A549 (cell line): ENCODE results near the gene SLC38A11. TPM values are rescaled to one million over a fixed set of nuclear protein-coding genes. Genes with fewer than 3 reads are reported as not detected.

Source experiments
- ATAC-seq, 2 experiments: fragments of 200-7000 bp in 1 of 2; fragments of >200 bp in 1 of 2; cut with Nextera tagmentation in 1 of 2; cut with Tn5 transposase in 1 of 2; 3 replicates each; pipeline versions ENCODE4 v1.8.0 to v1.9.1; 2018 to 2020; ENCODE audit warnings: mild to moderate bottlenecking in 1 of 2, moderate library complexity in 1 of 2
- CTCF ChIA-PET: fragments of 300-600 bp; sonication (Branson Sonifier 250); formaldehyde crosslinking; extraction: SDS; loops from one replicate; lab custom pipeline; 2021; ENCODE audit warnings: antibody characterized with exemption, inconsistent platforms; lab: Yijun Ruan, JAX
- POLR2A ChIA-PET: fragments of 350-600 bp; formaldehyde crosslinking; extraction: SDS; loops from one replicate; lab custom pipeline; 2021; ENCODE audit warnings: antibody characterized with exemption, inconsistent platforms; lab: Yijun Ruan, JAX
- DNase-seq, 2 experiments: peaks; one replicate each; pipeline versions ENCODE4 v3.0.0 to v3.0.0-alpha.2; 2011 to 2016; ENCODE audit warnings: low read depth in 1 of 2, low spot score in 1 of 2
- FAIRE-seq: peaks from 2 replicates; lab custom pipeline; 2011; peaks lifted over from hg19 to GRCh38; lab: Jason Lieb, UNC
- H3K27ac ChIP-seq, 2 experiments: fragments of >200 bp; sonication (Bioruptor Twin); formaldehyde crosslinking; 3 replicates each; pipeline ENCODE4 v1.5.1; 2016 to 2017
- H3K4me1 ChIP-seq: fragments of >200 bp; sonication (Bioruptor Twin); formaldehyde crosslinking; 3 replicates; pipeline ENCODE4 v1.6.1; 2016
- H3K4me2 ChIP-seq: fragments of >200 bp; sonication (Bioruptor Twin); formaldehyde crosslinking; 3 replicates; pipeline ENCODE4 v1.6.1; 2016
- H3K4me3 ChIP-seq: fragments of >200 bp; sonication (Bioruptor Twin); formaldehyde crosslinking; 3 replicates; pipeline ENCODE4 v1.5.1; 2016
- H3K9me3 ChIP-seq: fragments of >200 bp; sonication (Bioruptor Twin); formaldehyde crosslinking; 3 replicates; pipeline ENCODE4 v1.6.1; 2016
- CBX2 ChIP-seq: fragments of 200-600 bp; sonication (generic); IDR thresholded peaks from 2 replicates; pipeline ENCODE4 v1.6.1; 2016; ENCODE audit warnings: low read depth, mild to moderate bottlenecking, borderline replicate concordance
- CHD2 ChIP-seq: fragments of 150-350 bp; IDR thresholded peaks from 2 replicates; pipeline ENCODE4 v1.6.1; 2014; ENCODE audit warnings: low read length; ENCODE audit not compliant: partially characterized antibody
- CHD4 ChIP-seq: fragments of 200-600 bp; sonication (generic); IDR thresholded peaks from 2 replicates; pipeline ENCODE4 v1.6.1; 2016; ENCODE audit warnings: antibody characterized with exemption, mild to moderate bottlenecking, borderline replicate concordance
- E2F6 ChIP-seq: IDR thresholded peaks from 2 replicates; pipeline ENCODE4 v1.6.1; 2012; ENCODE audit warnings: low read depth, borderline replicate concordance
- EHF ChIP-seq: fragments of 250-450 bp; sonication (Bioruptor Pico); IDR thresholded peaks from 2 replicates; pipeline ENCODE4 v1.5.0; 2020; ENCODE audit warnings: mild to moderate bottlenecking
- EHMT2 ChIP-seq: fragments of 200-600 bp; sonication (generic); IDR thresholded peaks from 2 replicates; pipeline ENCODE4 v1.6.1; 2016; ENCODE audit warnings: antibody characterized with exemption, low read depth, mild to moderate bottlenecking, moderate library complexity
- FOSL2 ChIP-seq, 2 experiments: fragments of 450-650 bp in 1 of 2; fragments of >200 bp in 1 of 2; sonication (Bioruptor Twin) in 1 of 2; formaldehyde crosslinking; IDR thresholded peaks; 2 replicates each; pipeline versions ENCODE4 v1.5.0 to v1.6.1; 2016 to 2020; ENCODE audit warnings: mild to moderate bottlenecking in 1 of 2, moderate library complexity in 1 of 2
- HDAC2 ChIP-seq: fragments of 200-600 bp; sonication (generic); IDR thresholded peaks from 2 replicates; pipeline ENCODE4 v1.6.1; 2016
- HOXB13 ChIP-seq: fragments of 250-450 bp; sonication (Bioruptor Pico); IDR thresholded peaks from 2 replicates; pipeline ENCODE4 v1.5.0; 2020; ENCODE audit warnings: low read depth, mild to moderate bottlenecking, moderate library complexity
- HOXB5 ChIP-seq: fragments of 250-450 bp; sonication (Bioruptor Pico); IDR thresholded peaks from 2 replicates; pipeline ENCODE4 v1.5.0; 2020; ENCODE audit warnings: mild to moderate bottlenecking, moderate library complexity
- JUN ChIP-seq, 2 experiments: fragments of >200 bp; sonication (Bioruptor Twin); formaldehyde crosslinking; IDR thresholded peaks; 2 replicates in 1 of 2; 3 replicates in 1 of 2; pipeline ENCODE4 v1.6.1; 2016 to 2017
- MAFK ChIP-seq: fragments of 450-650 bp; IDR thresholded peaks from 2 replicates; pipeline ENCODE4 v1.6.1; 2014; ENCODE audit not compliant: partially characterized antibody
- MAZ ChIP-seq: fragments of 150-350 bp; IDR thresholded peaks from 2 replicates; pipeline ENCODE4 v1.6.1; 2014; ENCODE audit warnings: antibody characterized with exemption, low read depth, low read length, borderline replicate concordance
- MYC ChIP-seq: IDR thresholded peaks from 2 replicates; pipeline ENCODE4 v1.6.1; 2012; ENCODE audit warnings: mild to moderate bottlenecking, inconsistent platforms, low read length, improper control_type of control experiment, borderline replicate concordance
- NFE2L2 ChIP-seq: fragments of 150-350 bp; conservative IDR thresholded peaks from 2 replicates; pipeline ENCODE4 v1.6.1; 2014; ENCODE audit warnings: low read length
- NPAS2 ChIP-seq: fragments of 250-450 bp; sonication (Bioruptor Pico); IDR thresholded peaks from 2 replicates; pipeline ENCODE4 v1.8.0; 2022; ENCODE audit warnings: mild to moderate bottlenecking, moderate library complexity, borderline replicate concordance
- NR3C1 ChIP-seq: fragments of >200 bp; sonication (Bioruptor Twin); formaldehyde crosslinking; IDR thresholded peaks from 3 replicates; pipeline ENCODE4 v1.6.1; 2017
- PBX3 ChIP-seq: IDR thresholded peaks from 2 replicates; pipeline ENCODE4 v1.6.1; 2012
- POLR2AphosphoS2 ChIP-seq: conservative IDR thresholded peaks from 2 replicates; pipeline ENCODE4 v1.6.1; 2012; ENCODE audit warnings: low read length, improper control_type of control experiment, inconsistent platforms
- RAD21 ChIP-seq, 2 experiments: fragments of >200 bp in 1 of 2; sonication (Bioruptor Twin) in 1 of 2; formaldehyde crosslinking in 1 of 2; IDR thresholded peaks in 1 of 2; conservative IDR thresholded peaks in 1 of 2; 2 replicates in 1 of 2; 3 replicates in 1 of 2; pipeline ENCODE4 v1.6.1; 2012 to 2018; ENCODE audit warnings: inconsistent platforms in 1 of 2
- RFX5 ChIP-seq: fragments of 450-650 bp; IDR thresholded peaks from 2 replicates; pipeline ENCODE4 v1.7.1; 2014; ENCODE audit warnings: antibody characterized with exemption, mild to moderate bottlenecking, moderate library complexity
- SMC3 ChIP-seq: fragments of >200 bp; sonication (Bioruptor Twin); formaldehyde crosslinking; IDR thresholded peaks from 3 replicates; pipeline ENCODE4 v1.6.1; 2018; ENCODE audit warnings: inconsistent platforms
- ZFP36 ChIP-seq: fragments of 450-650 bp; IDR thresholded peaks from 2 replicates; pipeline ENCODE4 v1.6.1; 2014; ENCODE audit warnings: borderline replicate concordance; ENCODE audit not compliant: partially characterized antibody
- ZNF302 ChIP-seq: fragments of 250-450 bp; sonication (Bioruptor Pico); IDR thresholded peaks from 2 replicates; pipeline ENCODE4 v1.9.0; 2021; ENCODE audit warnings: inconsistent platforms, mild to moderate bottlenecking, moderate library complexity
- WGBS: methylation state at CpG from one replicate; pipeline ENCODE4 v1.1.6; 2017; ENCODE audit errors: missing lambda C conversion rate; 5-methylcytosine and 5-hydroxymethylcytosine counted together
- polyA plus RNA-seq, 4 experiments: library from polyadenylated mRNA; depleted of rRNA in 3 of 4; stranded (reverse); fragments of >200 nt; fragmentation: RNase III in 1 of 4; extraction: RNeasy Plus Mini Kit Qiagen cat#74134 plus additional on column Dnase treatment in 1 of 4; gene quantifications; 2 replicates in 3 of 4; 3 replicates in 1 of 4; pipeline ENCODE4 v1.2.3, GENCODE V29; 2011 to 2017
- TF ChIP-seq, protein P1 (sequence below): fragments of >200 bp; sonication (Bioruptor Twin); formaldehyde crosslinking; IDR thresholded peaks from 2 replicates; pipeline ENCODE4 v1.6.1; 2016
- TF ChIP-seq, protein P2 (sequence below): fragments of 250-450 bp; sonication (Bioruptor Pico); IDR thresholded peaks from 2 replicates; pipeline ENCODE4 v1.5.0; 2021; ENCODE audit warnings: mild to moderate bottlenecking, moderate library complexity, borderline replicate concordance
- TF ChIP-seq, protein P3 (sequence below): fragments of 150-350 bp; IDR thresholded peaks from 2 replicates; pipeline ENCODE4 v1.6.1; 2014; ENCODE audit warnings: low read depth, mild to moderate bottlenecking, low read length
- TF ChIP-seq, protein P4 (sequence below): fragments of 200-600 bp; sonication (generic); IDR thresholded peaks from 2 replicates; pipeline ENCODE4 v1.6.1; 2016; ENCODE audit warnings: antibody characterized with exemption, mild to moderate bottlenecking, moderate library complexity

Gene SLC38A11
- polyA plus RNA-seq, 2 of the 4 experiments (the other 2 are of a cell fraction): 0.05 to 0.22 TPM

- FAIRE-seq (no peak), DNase-seq (no peak), ATAC-seq (no peak)
- Histone ChIP-seq H3K4me1 (no peaks in the 10 kb centered on the region), H3K27ac (no peak overlapping the region), H3K9me3 (no peaks in the 10 kb centered on the region), H3K4me3 (no peak overlapping the region), H3K4me2 (no peak overlapping the region)
- POLR2A ChIA-PET: interaction anchor here (1.4 kb wide), 1 partner anchor 36 kb away, joined by 3 read pairs; the partner anchor contains the start of gene COBLL1
- CTCF ChIA-PET: interaction anchor here (1.2 kb wide), 2 partner anchors 13 to 140 kb away, joined by 3 read pairs; no protein-coding TSS in a partner anchor
- no peak for TF ChIP-seq EHMT2
- no peak for TF ChIP-seq NFE2L2
- no peak for TF ChIP-seq HOXB5 (CRISPR knock-in tag)
- TF ChIP-seq E2F6: no peak
- TF ChIP-seq HOXB13: no peak
- TF ChIP-seq RFX5: no peak
- TF ChIP-seq ZNF302 (CRISPR knock-in tag): no peak
- no peak for TF ChIP-seq POLR2AphosphoS2
- TF ChIP-seq RAD21 (conservative IDR thresholded peaks at IDR 0.05 in 1 of 2, IDR thresholded peaks at IDR 0.05 in 1 of 2): no peak
- TF ChIP-seq EHF: no peak
- no peak for TF ChIP-seq CBX2
- no peak for TF ChIP-seq ZFP36
- no peak for TF ChIP-seq HDAC2
- TF ChIP-seq, protein P1, sequence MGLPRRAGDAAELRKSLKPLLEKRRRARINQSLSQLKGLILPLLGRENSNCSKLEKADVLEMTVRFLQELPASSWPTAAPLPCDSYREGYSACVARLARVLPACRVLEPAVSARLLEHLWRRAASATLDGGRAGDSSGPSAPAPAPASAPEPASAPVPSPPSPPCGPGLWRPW: no peak
- TF ChIP-seq MAFK: no peak
- no peak for TF ChIP-seq MAZ
- TF ChIP-seq PBX3: no peak
- TF ChIP-seq SMC3: no peak
- TF ChIP-seq CHD2: no peak
- TF ChIP-seq, all 56 proteins: peak for 0
These were observed 77.4 kb downstream of the SLC38A11 start for GRCh38 chr2:164877927-164878326.

GRCh38 chr2:164877169-164877568 lies 78.2 kb downstream of the SLC38A11 start:
- WGBS: 92% methylated on average over 4 of the region's 4 CpGs
- TF ChIP-seq PBX3 (no peak), EHF (no peak), JUN (IDR thresholded peaks at IDR 0.05) (no peak), NR3C1 (no peak), FOSL2 (IDR thresholded peaks at IDR 0.05) (no peak), FOSL2 (CRISPR knock-in tag; IDR thresholded peaks at IDR 0.05) (no peak), HOXB5 (CRISPR knock-in tag) (no peak), CHD4 (no peak), MYC (no peak), NPAS2 (CRISPR knock-in tag) (no peak)
- TF ChIP-seq, protein P2, sequence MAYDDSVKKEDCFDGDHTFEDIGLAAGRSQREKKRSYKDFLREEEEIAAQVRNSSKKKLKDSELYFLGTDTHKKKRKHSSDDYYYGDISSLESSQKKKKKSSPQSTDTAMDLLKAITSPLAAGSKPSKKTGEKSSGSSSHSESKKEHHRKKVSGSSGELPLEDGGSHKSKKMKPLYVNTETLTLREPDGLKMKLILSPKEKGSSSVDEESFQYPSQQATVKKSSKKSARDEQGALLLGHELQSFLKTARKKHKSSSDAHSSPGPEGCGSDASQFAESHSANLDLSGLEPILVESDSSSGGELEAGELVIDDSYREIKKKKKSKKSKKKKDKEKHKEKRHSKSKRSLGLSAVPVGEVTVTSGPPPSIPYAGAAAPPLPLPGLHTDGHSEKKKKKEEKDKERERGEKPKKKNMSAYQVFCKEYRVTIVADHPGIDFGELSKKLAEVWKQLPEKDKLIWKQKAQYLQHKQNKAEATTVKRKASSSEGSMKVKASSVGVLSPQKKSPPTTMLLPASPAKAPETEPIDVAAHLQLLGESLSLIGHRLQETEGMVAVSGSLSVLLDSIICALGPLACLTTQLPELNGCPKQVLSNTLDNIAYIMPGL (CRISPR knock-in tag): no peak
- TF ChIP-seq, protein P3, sequence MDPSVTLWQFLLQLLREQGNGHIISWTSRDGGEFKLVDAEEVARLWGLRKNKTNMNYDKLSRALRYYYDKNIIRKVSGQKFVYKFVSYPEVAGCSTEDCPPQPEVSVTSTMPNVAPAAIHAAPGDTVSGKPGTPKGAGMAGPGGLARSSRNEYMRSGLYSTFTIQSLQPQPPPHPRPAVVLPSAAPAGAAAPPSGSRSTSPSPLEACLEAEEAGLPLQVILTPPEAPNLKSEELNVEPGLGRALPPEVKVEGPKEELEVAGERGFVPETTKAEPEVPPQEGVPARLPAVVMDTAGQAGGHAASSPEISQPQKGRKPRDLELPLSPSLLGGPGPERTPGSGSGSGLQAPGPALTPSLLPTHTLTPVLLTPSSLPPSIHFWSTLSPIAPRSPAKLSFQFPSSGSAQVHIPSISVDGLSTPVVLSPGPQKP: no peak
- TF ChIP-seq, protein P4, sequence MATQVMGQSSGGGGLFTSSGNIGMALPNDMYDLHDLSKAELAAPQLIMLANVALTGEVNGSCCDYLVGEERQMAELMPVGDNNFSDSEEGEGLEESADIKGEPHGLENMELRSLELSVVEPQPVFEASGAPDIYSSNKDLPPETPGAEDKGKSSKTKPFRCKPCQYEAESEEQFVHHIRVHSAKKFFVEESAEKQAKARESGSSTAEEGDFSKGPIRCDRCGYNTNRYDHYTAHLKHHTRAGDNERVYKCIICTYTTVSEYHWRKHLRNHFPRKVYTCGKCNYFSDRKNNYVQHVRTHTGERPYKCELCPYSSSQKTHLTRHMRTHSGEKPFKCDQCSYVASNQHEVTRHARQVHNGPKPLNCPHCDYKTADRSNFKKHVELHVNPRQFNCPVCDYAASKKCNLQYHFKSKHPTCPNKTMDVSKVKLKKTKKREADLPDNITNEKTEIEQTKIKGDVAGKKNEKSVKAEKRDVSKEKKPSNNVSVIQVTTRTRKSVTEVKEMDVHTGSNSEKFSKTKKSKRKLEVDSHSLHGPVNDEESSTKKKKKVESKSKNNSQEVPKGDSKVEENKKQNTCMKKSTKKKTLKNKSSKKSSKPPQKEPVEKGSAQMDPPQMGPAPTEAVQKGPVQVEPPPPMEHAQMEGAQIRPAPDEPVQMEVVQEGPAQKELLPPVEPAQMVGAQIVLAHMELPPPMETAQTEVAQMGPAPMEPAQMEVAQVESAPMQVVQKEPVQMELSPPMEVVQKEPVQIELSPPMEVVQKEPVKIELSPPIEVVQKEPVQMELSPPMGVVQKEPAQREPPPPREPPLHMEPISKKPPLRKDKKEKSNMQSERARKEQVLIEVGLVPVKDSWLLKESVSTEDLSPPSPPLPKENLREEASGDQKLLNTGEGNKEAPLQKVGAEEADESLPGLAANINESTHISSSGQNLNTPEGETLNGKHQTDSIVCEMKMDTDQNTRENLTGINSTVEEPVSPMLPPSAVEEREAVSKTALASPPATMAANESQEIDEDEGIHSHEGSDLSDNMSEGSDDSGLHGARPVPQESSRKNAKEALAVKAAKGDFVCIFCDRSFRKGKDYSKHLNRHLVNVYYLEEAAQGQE: no peak

More at GRCh38 chr2:164877169-164877568, 78.2 kb downstream of the SLC38A11 start:
- Histone ChIP-seq H3K9me3 (no peaks in the 10 kb centered on the region), H3K4me2 (no peak overlapping the region), H3K27ac (no peak overlapping the region), H3K4me1 (no peaks in the 10 kb centered on the region), H3K4me3 (no peak overlapping the region)
- FAIRE-seq (no peak), DNase-seq (no peak), ATAC-seq (no peak)
- CTCF ChIA-PET: interaction anchor here (1.2 to 1.3 kb wide), 2 partner anchors 14 to 36 kb away, joined by 3 to 4 read pairs; partner anchors contain the start of gene COBLL1
- POLR2A ChIA-PET: interaction anchor here (1.4 kb wide), 1 partner anchor 35 kb away, joined by 3 read pairs; the partner anchor contains the start of gene COBLL1
